H9 (cell line): ENCODE data around the gene TBPL1. TPM values are rescaled to one million over a fixed set of nuclear protein-coding genes. Genes with fewer than 3 reads are reported as not detected.

Source experiments
- DNase-seq: peaks from one replicate; pipeline ENCODE4 v3.0.0-alpha.2; 2017
- H2AFZ ChIP-seq: one replicate; pipeline ENCODE4 v1.6.1; 2013; ENCODE audit warnings: mild to moderate bottlenecking, low read length, control low read depth, moderate library complexity
- H2AK5ac ChIP-seq: 2 replicates; pipeline ENCODE4 v1.6.1; 2013; ENCODE audit warnings: low read length, control low read depth, mixed read lengths; ENCODE audit not compliant: insufficient read length
- H2BK120ac ChIP-seq: one replicate; pipeline ENCODE4 v1.6.1; 2013; ENCODE audit warnings: low read depth, mild to moderate bottlenecking, low read length, control low read depth, inconsistent platforms; ENCODE audit not compliant: poor library complexity, severe bottlenecking
- H2BK12ac ChIP-seq: 2 replicates; pipeline ENCODE4 v1.6.1; 2013; ENCODE audit warnings: low read length, control low read depth, mixed read lengths, low read depth; ENCODE audit not compliant: insufficient read length
- H2BK15ac ChIP-seq: 2 replicates; pipeline ENCODE4 v1.6.1; 2013; ENCODE audit warnings: low read depth, low read length, control low read depth
- H2BK20ac ChIP-seq: one replicate; pipeline ENCODE4 v1.6.1; 2013; ENCODE audit warnings: low read depth, mild to moderate bottlenecking, low read length, control low read depth, inconsistent platforms; ENCODE audit not compliant: poor library complexity, severe bottlenecking
- H2BK5ac ChIP-seq: 2 replicates; pipeline ENCODE4 v1.6.1; 2013; ENCODE audit warnings: low read length, control low read depth, mixed read lengths; ENCODE audit not compliant: insufficient read length
- H3K14ac ChIP-seq: 2 replicates; pipeline ENCODE4 v1.6.1; 2013; ENCODE audit warnings: low read length, control low read depth; ENCODE audit not compliant: insufficient read depth
- H3K18ac ChIP-seq: 2 replicates; pipeline ENCODE4 v1.6.1; 2013; ENCODE audit warnings: low read depth, mild to moderate bottlenecking, mixed read lengths, low read length, control low read depth; ENCODE audit not compliant: insufficient read length
- H3K23ac ChIP-seq: 2 replicates; pipeline ENCODE4 v1.6.1; 2013; ENCODE audit warnings: low read length, control low read depth, mixed read lengths, low read depth; ENCODE audit not compliant: insufficient read length
- H3K23me2 ChIP-seq: 2 replicates; pipeline ENCODE4 v1.6.1; 2013; ENCODE audit warnings: low read depth, mild to moderate bottlenecking, mixed read lengths, low read length, control low read depth; ENCODE audit not compliant: insufficient read length, poor library complexity, severe bottlenecking
- H3K27ac ChIP-seq: 2 replicates; pipeline ENCODE4 v1.5.1; 2013; ENCODE audit warnings: low read length, control low read depth, mixed read lengths, low read depth; ENCODE audit not compliant: insufficient read length
- H3K27me3 ChIP-seq: 2 replicates; pipeline ENCODE4 v1.6.1; 2013; ENCODE audit warnings: low read length, control low read depth, inconsistent platforms; ENCODE audit not compliant: insufficient read depth
- H3K4ac ChIP-seq: 2 replicates; pipeline ENCODE4 v1.6.1; 2013; ENCODE audit warnings: low read depth, mild to moderate bottlenecking, control low read depth, inconsistent platforms, low read length, moderate library complexity
- H3K4me1 ChIP-seq: 2 replicates; pipeline ENCODE4 v1.6.1; 2013; ENCODE audit warnings: low read length, control low read depth, inconsistent platforms; ENCODE audit not compliant: insufficient read depth
- H3K4me2 ChIP-seq: 2 replicates; pipeline ENCODE4 v1.6.1; 2013; ENCODE audit warnings: low read length, control low read depth, mixed read lengths; ENCODE audit not compliant: insufficient read length, insufficient read depth
- H3K56ac ChIP-seq: 2 replicates; pipeline ENCODE4 v1.6.1; 2013; ENCODE audit warnings: low read depth, mild to moderate bottlenecking, mixed read lengths, low read length, control low read depth; ENCODE audit not compliant: insufficient read length
- H3K79me1 ChIP-seq: 2 replicates; pipeline ENCODE4 v1.6.1; 2013; ENCODE audit warnings: low read depth, mild to moderate bottlenecking, moderate library complexity, low read length, control low read depth, inconsistent platforms; ENCODE audit not compliant: insufficient read depth, poor library complexity, severe bottlenecking
- H3K79me2 ChIP-seq: 2 replicates; pipeline ENCODE4 v1.6.1; 2013; ENCODE audit warnings: low read length, control low read depth, inconsistent platforms; ENCODE audit not compliant: insufficient read depth
- H3K9ac ChIP-seq: 2 replicates; pipeline ENCODE4 v1.6.1; 2013; ENCODE audit warnings: low read length, control low read depth, mixed read lengths; ENCODE audit not compliant: insufficient read length; ENCODE audit errors: extremely low read depth
- H3K9me3 ChIP-seq: one replicate; pipeline ENCODE4 v1.6.1; 2013; ENCODE audit warnings: low read depth, low read length, inconsistent platforms; ENCODE audit not compliant: control insufficient read depth
- H3T11ph ChIP-seq: one replicate; pipeline ENCODE4 v1.6.1; 2013; ENCODE audit warnings: mild to moderate bottlenecking, low read length, control low read depth, inconsistent platforms
- H4K20me1 ChIP-seq: one replicate; pipeline ENCODE4 v1.6.1; 2013; ENCODE audit not compliant: control insufficient read depth, insufficient read length, insufficient read depth
- H4K5ac ChIP-seq: 2 replicates; pipeline ENCODE4 v1.6.1; 2013; ENCODE audit warnings: low read depth, mild to moderate bottlenecking, mixed read lengths, low read length, control low read depth; ENCODE audit not compliant: insufficient read length
- H4K8ac ChIP-seq: replicated peaks from 2 replicates; pipeline ENCODE4 v1.6.1; 2013; ENCODE audit warnings: low read length, control low read depth, mixed read lengths, low read depth; ENCODE audit not compliant: insufficient read length
- H4K91ac ChIP-seq: 2 replicates; pipeline ENCODE4 v1.6.1; 2013; ENCODE audit warnings: low read depth, mild to moderate bottlenecking, moderate library complexity, mixed read lengths, low read length, control low read depth; ENCODE audit not compliant: insufficient read length
- H3K27ac Mint-ChIP-seq, 3 experiments: 2 replicates in 2 of 3; 3 replicates in 1 of 3; pipeline ENCODE4 v1.8.0; 2020 to 2021; ENCODE audit warnings: mixed read lengths in 3 of 3, mild to moderate bottlenecking in 1 of 3, moderate library complexity in 1 of 3
- H3K27me3 Mint-ChIP-seq: 2 replicates; pipeline ENCODE4 v1.8.0; 2021; ENCODE audit warnings: low read depth, mild to moderate bottlenecking, moderate library complexity, mixed read lengths
- H3K36me3 Mint-ChIP-seq, 3 experiments: 2 replicates in 2 of 3; 3 replicates in 1 of 3; pipeline ENCODE4 v1.8.0; 2020 to 2021; ENCODE audit warnings: low read depth in 3 of 3, mixed read lengths in 3 of 3; ENCODE audit not compliant: insufficient read depth in 1 of 3
- H3K4me1 Mint-ChIP-seq, 2 experiments: 2 replicates each; pipeline ENCODE4 v1.8.0; 2020; ENCODE audit warnings: mixed read lengths in 2 of 2
- H3K4me3 Mint-ChIP-seq, 2 experiments: 2 replicates in 1 of 2; 3 replicates in 1 of 2; pipeline ENCODE4 v1.8.0; 2020 to 2021; ENCODE audit warnings: mild to moderate bottlenecking in 2 of 2, mixed read lengths in 2 of 2, moderate library complexity in 1 of 2
- H3K9me3 Mint-ChIP-seq, 2 experiments: 2 replicates in 1 of 2; 3 replicates in 1 of 2; pipeline ENCODE4 v1.8.0; 2020; ENCODE audit warnings: mild to moderate bottlenecking in 2 of 2, mixed read lengths in 2 of 2, moderate library complexity in 1 of 2
- CTCF ChIP-seq: fragments of 200-600 bp; sonication (generic); conservative IDR thresholded peaks from 3 replicates; pipeline ENCODE4 v1.8.0; 2021; ENCODE audit warnings: antibody characterized with exemption, mild to moderate bottlenecking
- WGBS: extraction: QIAGEN DNeasy Blood & Tissue Kit; methylation state at CpG from one replicate; pipeline ENCODE4 v1.1.7; 2013; ENCODE audit warnings: missing lambda C conversion rate, low lambda C conversion rate, mixed read lengths; ENCODE audit not compliant: insufficient read length; ENCODE audit errors: extremely low coverage; 5-methylcytosine and 5-hydroxymethylcytosine counted together
- total RNA-seq: library from RNA; stranded (reverse); gene quantifications from 2 replicates; pipeline ENCODE4 v1.2.1, GENCODE V29; 2021

TBPL1 gene
- total RNA-seq, 1 experiment from 2014 or later: 49.7 TPM

- Histone ChIP-seq H2BK120ac (no peak overlapping the region), H4K8ac (no peak overlapping the region), H3K27ac (no peak overlapping the region), H3K79me2 (no peaks in the 10 kb centered on the region), H4K5ac (no peak overlapping the region), H2BK20ac (no peak overlapping the region), H3K18ac (no peak overlapping the region), H3K4ac (no peak overlapping the region), H2BK12ac (no peak overlapping the region), H3K56ac (no peak overlapping the region), H2AK5ac (no peak overlapping the region), H3K23me2 (no peaks in the 10 kb centered on the region), H4K91ac (no peak overlapping the region), H3K9me3 (no peaks in the 10 kb centered on the region), H4K20me1 (no peaks in the 10 kb centered on the region), H3K23ac (no peak overlapping the region), H3K4me1 (peaks cover 7% of the 10 kb centered on the region), H3T11ph (no peak overlapping the region), H3K27me3 (no peaks in the 10 kb centered on the region), H3K9ac (no peak overlapping the region), H2AFZ (no peak overlapping the region), H3K79me1 (no peaks in the 10 kb centered on the region), H2BK5ac (no peak overlapping the region), H3K14ac (no peak overlapping the region), H3K4me2 (no peak overlapping the region), H2BK15ac (no peak overlapping the region)
- no peak for TF ChIP-seq CTCF
- Mint-ChIP-seq H3K27ac (no peak overlapping the region), H3K36me3 (peaks cover 0 to 9% (median 0%) of the 10 kb centered on the region in 3 experiments; a peak in 3 of 7 replicates), H3K27me3 (no peaks in the 10 kb centered on the region), H3K9me3 (no peaks in the 10 kb centered on the region), H3K4me3 (no peak overlapping the region), H3K4me1 (peaks cover 14 to 15% of the 10 kb centered on the region in 2 experiments; a peak in 3 of 4 replicates)
- DNase-seq: no peak
- no CpG with 5 or more reads among the region's 2 CpGs for WGBS
These were observed 38.1 kb downstream of the TBPL1 start for GRCh38 chr6:133991096-133991593.
